ENCODE measurements around the gene MNT.

DNA sequence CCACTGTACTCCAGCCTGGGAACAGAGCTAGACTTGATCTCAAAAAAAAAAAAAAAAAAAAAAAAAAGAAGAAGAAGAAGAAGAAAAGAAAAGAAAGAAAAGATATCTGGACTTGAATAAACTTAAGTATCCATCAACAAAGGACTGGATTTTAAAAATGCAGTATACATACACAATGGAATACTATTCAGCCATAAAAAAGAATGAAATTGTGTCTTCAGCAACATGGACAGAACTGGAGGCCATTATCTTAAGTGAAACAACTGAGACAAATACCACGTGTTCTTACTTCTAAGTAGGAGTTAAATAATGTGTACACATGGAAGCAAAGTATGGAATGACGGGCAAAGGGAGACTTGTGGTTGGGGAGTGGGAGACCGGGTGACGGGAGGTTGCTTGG lies 40.1 kb upstream of the MNT start:
- TF ChIP-seq EZH2 (IDR thresholded peaks at IDR 0.05) (no peak), POLR2AphosphoS5 (IDR thresholded peaks at IDR 0.05; ENCODE audit: borderline replicate concordance, low read depth, low read length) (no peak)

Data from SK-N-MC (cell line).